GM19240 (cell line): ENCODE measurements around the gene DNA2.

Experiments used
- DNase-seq: peaks from one replicate; pipeline ENCODE4 v3.0.0; 2011; ENCODE audit warnings: low spot score; ENCODE audit not compliant: insufficient read length

DNA2 gene

DNA sequence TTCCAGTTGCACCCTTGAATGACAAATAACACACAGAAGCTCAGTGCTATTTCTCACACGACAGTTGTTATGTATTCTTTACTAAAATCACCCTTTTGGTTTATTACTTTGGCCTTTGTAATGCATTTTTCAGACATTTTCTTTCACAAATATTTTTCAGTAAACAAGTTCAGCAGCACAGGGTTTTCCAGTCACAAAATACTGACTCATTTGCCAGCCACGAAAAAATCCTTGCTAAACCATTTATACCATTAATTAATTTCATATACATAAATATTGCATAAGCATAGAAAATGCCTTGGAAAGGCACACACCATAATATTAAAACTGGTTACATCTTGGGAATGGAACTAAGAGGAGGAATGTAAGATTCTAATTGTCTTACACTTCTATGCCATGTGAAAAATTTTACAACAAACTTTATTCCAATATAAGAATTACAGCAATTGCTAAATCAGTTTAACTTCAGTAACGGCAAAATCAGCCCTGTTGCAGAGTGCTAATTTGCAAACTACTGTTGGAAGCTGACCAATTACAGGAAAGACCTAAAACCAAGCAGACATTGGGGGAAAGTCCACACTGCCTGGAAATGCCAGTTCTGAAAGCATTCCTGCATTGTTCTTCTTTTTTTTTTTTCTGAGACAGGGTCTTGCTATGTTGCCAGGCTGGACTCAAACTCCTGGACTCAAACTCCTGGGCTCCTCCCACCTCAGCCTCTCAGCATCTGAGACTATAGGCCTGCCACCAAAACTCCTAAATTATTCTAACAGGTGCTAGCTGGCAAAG lies 107.5 kb downstream of the DNA2 start:
- DNase-seq, result no peak
